ENCODE data around the gene CD2AP.

DNA sequence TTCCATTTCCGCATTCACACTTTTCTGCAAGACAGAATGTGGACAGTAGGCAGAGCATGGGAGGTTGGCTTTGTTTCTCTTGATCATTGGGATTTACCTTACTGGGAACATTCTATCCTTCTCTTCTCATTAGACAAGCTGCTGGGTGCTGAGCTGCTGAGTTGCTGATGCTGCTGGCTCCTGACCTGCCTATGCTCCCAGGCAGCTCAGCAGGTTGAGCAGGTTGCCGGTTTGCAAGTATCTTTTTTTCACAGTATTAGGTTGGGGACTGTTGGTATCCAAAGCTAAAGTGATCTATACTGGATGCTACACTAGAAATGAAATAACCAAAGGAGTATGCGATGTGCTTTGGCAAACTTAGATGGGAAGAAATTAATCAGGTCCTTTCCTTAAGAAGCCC, 197.1 kb downstream of the CD2AP start:
- no peak for TF ChIP-seq TAF1 (conservative IDR thresholded peaks at IDR 0.05)
- no peak for TF ChIP-seq CTCF (IDR thresholded peaks at IDR 0.05; ENCODE audit: low read depth, low read length, missing input control)
- no peak for TF ChIP-seq JUND (IDR thresholded peaks at IDR 0.05)
- TF ChIP-seq, protein P1, sequence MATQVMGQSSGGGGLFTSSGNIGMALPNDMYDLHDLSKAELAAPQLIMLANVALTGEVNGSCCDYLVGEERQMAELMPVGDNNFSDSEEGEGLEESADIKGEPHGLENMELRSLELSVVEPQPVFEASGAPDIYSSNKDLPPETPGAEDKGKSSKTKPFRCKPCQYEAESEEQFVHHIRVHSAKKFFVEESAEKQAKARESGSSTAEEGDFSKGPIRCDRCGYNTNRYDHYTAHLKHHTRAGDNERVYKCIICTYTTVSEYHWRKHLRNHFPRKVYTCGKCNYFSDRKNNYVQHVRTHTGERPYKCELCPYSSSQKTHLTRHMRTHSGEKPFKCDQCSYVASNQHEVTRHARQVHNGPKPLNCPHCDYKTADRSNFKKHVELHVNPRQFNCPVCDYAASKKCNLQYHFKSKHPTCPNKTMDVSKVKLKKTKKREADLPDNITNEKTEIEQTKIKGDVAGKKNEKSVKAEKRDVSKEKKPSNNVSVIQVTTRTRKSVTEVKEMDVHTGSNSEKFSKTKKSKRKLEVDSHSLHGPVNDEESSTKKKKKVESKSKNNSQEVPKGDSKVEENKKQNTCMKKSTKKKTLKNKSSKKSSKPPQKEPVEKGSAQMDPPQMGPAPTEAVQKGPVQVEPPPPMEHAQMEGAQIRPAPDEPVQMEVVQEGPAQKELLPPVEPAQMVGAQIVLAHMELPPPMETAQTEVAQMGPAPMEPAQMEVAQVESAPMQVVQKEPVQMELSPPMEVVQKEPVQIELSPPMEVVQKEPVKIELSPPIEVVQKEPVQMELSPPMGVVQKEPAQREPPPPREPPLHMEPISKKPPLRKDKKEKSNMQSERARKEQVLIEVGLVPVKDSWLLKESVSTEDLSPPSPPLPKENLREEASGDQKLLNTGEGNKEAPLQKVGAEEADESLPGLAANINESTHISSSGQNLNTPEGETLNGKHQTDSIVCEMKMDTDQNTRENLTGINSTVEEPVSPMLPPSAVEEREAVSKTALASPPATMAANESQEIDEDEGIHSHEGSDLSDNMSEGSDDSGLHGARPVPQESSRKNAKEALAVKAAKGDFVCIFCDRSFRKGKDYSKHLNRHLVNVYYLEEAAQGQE (IDR thresholded peaks at IDR 0.05), result no peak
- TF ChIP-seq GABPA (IDR thresholded peaks at IDR 0.05 in 1 of 2, conservative IDR thresholded peaks at IDR 0.05 in 1 of 2), result no peak
- no peak for TF ChIP-seq RAD21 (IDR thresholded peaks at IDR 0.05)
- no peak for TF ChIP-seq HNF4G (IDR thresholded peaks at IDR 0.05)
- TF ChIP-seq ZBTB33 (IDR thresholded peaks at IDR 0.05), result no peak
- TF ChIP-seq YY1 (IDR thresholded peaks at IDR 0.05), result no peak

All from liver (tissue), 3 donors.